Epithelial cell of prostate (primary cell): ENCODE data around the gene OR4F17.
"Not testable (repeated sequence)": the region's sequence is repeated elsewhere in the genome, so short reads cannot be mapped to it uniquely, and the experiment has no call there.

Experiments
- DNase-seq: peaks from one replicate; pipeline ENCODE4 v3.0.0-alpha.2; 2011; ENCODE audit warnings: low read depth, low spot score
- H3K27ac ChIP-seq: fragments of 450-650 bp; 2 replicates; pipeline ENCODE4 v1.5.1; 2017; ENCODE audit warnings: mild to moderate bottlenecking

OR4F17 gene

GRCh38 chr19:106804-107203 lies at the start of gene OR4F17:
TSS of gene OR4F17 (plus strand) at chr19:107104. CDS start at chr19:110679, 3,575 bp downstream.
- H3K27ac ChIP-seq, DNase-seq: not testable (repeated sequence)

DNA sequence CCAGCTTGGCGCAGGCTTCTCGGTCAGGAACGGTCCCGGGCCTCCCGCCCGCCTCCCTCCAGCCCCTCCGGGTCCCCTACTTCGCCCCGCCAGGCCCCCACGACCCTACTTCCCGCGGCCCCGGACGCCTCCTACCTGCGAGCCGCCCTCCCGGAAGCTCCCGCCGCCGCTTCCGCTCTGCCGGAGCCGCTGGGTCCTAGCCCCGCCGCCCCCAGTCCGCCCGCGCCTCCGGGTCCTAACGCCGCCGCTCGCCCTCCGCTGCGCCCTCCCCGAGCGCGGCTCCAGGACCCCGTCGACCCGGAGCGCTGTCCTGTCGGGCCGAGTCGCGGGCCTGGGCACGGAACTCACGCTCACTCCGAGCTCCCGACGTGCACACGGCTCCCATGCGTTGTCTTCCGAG lies 36.1 kb upstream of the OR4F17 start:
- not testable (repeated sequence) for H3K27ac ChIP-seq, DNase-seq

GRCh38 chr19:82864-83263 lies 24.0 kb upstream of the OR4F17 start:
- not testable (repeated sequence) for DNase-seq, H3K27ac ChIP-seq

DNA sequence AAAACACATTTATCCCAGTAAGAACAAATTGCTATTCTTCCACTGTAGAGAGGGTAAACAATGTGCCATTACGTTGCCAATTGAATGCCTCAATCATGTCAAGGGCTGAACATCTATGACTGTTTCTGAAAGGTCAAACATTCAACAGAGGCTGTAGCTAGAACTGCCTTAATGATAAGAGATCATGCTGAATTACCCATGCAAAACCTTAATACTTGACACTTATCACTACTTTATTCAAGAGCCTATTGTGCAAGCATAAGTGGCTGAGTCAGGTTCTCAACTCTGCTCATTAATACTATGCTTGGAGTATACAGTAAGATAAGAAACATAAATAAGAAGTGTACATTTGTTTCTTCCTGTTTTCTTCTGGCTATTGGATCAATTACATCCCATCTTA lies 23.3 kb upstream of the OR4F17 start:
- not testable (repeated sequence) for DNase-seq, H3K27ac ChIP-seq

DNA sequence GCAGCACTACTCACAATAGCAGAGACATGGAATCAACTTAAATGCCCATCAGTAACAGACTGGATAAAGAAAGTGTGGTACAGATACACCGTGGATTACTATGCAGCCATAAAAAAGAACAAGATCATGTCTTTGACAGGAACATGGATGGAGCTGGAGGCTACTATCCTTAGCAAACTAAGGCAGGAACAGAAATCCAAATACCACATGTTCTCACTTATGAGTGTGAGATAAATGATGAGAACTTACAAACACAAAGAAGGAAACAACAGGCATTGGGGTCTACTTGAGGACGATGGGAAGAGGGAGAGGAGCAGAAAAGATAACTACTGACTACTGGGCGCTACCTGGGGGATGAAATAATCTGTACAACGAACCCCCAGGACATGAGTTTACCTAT lies 16.2 kb upstream of the OR4F17 start:
- not testable (repeated sequence) for DNase-seq, H3K27ac ChIP-seq

DNA sequence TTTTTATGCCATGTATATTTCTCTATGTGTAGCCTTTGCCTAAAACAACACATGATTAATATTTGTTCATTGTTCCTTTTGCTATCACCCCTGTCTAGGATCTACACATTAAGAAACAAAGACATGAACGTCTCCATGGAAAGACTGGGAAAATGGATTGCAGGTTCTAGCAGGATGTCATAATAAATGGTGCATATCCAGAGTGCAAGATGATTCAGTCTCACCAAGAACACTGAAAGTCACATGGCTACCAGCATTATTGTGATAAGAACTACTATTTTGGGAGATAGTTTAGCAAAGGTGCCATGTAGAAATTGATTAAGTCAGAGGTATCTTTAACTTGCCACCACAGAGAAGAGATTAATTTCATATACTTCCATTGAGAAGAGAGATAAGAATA lies 12.1 kb upstream of the OR4F17 start:
- DNase-seq, H3K27ac ChIP-seq: not testable (repeated sequence)

GRCh38 chr19:97647-98046 lies 9.3 kb upstream of the OR4F17 start:
- H3K27ac ChIP-seq, DNase-seq: not testable (repeated sequence)

DNA sequence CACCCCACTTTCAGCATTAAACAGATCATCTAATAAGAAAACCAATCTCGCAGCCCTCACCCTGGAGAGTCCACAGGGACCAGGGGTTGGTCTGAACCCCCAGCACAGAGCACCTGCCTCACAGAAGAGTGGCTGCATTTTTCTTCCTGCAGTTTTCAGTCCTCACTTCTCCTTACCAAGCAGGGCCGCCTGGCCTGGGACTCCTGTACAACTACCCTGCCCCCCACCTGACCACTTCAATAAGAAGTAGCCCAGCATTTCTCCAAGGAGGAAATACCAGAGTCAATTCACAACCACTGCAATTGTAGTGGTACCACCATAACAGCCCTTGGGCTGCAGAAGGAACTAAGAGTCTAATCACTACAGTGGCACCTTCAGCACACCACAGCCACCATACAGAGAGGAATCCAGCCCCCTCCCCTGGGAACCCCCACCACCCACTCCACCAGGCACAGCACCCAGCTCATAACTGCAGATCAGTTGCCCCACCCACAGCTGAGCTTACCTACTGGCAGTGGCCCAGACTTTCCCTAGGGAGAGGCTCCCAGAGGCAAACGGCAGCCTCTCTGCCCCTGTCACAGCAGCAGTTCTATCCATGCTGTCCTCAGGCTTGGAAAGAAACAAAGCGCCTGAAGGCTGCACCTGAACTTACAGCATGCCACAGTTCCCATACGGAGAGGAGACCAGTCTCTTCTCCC lies 13.7 kb downstream of the OR4F17 start:
- not testable (repeated sequence) for DNase-seq, H3K27ac ChIP-seq
